Stomach (tissue), 4 donors: Measurements from ENCODE around the gene ERN1.

ENCODE experiments used
- CTCF ChIP-seq, 7 experiments: fragments of 450-650 bp in 4 of 7; fragments of 200-600 bp in 3 of 7; sonication (generic) in 3 of 7; IDR thresholded peaks; one replicate each; pipeline ENCODE4 v1.5.1; 2016 to 2019; ENCODE audit warnings: antibody characterized with exemption in 7 of 7, control low read depth in 2 of 7, mild to moderate bottlenecking in 1 of 7
- POLR2A ChIP-seq, 4 donors: fragments of 450-650 bp; IDR thresholded peaks; one replicate each; pipeline ENCODE4 v1.6.1; 2016; ENCODE audit warnings: antibody characterized with exemption in 4 of 4, control low read depth in 2 of 4, mild to moderate bottlenecking in 1 of 4, moderate library complexity in 1 of 4
- POLR2AphosphoS5 ChIP-seq, 3 donors: sonication (generic); formaldehyde crosslinking; IDR thresholded peaks; one replicate each; pipeline ENCODE4 v1.6.1; 2016; ENCODE audit warnings: antibody characterized with exemption in 3 of 3

DNA sequence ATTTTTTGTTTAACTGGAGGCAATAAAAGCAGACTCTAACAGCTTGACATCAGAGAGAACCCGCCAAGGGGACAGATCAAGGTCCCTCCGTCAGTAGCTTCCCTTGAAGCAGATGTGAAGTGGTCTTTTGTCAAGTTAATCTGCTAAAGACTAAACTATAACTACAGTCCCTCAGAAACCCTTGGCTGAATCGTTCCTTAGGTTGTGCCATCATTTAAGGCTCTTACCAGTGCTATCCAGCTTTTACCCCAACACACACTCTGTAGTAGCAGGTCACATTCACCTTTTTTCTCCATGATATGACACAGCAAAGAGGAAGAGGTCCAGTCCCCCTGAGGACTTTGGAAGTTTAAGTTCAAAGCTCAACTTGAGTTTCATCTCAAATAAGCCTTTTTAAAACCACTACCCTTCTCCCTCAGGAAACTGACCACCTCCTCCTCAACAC, 49.7 kb downstream of the ERN1 start:
- TF ChIP-seq CTCF (IDR thresholded peaks at IDR 0.05) (no peak), POLR2AphosphoS5 (IDR thresholded peaks at IDR 0.05) (no peak), POLR2A (IDR thresholded peaks at IDR 0.05) (no peak)
